ENCODE measurements around the gene CAAP1. TPM values are rescaled to one million over a fixed set of nuclear protein-coding genes. Genes with fewer than 3 reads are reported as not detected.

Gene CAAP1
- total RNA-seq, 1 donor from 2014 or later, result 16.7 TPM

- no peak for FAIRE-seq
Measured at GRCh38 chr9:26814799-26815198, 77.8 kb downstream of the CAAP1 start.

GRCh38 chr9:26813247-26813646 is 79.4 kb downstream of the CAAP1 start:
- Mint-ChIP-seq H3K36me3 (ENCODE audit: low read depth, unreplicated experiment) (peaks cover 2% of the 10 kb centered on the region), H3K27ac (ENCODE audit: unreplicated experiment) (no peak overlapping the region), H3K4me3 (ENCODE audit: unreplicated experiment) (no peak overlapping the region), H3K27me3 (ENCODE audit: low read depth, unreplicated experiment) (no peaks in the 10 kb centered on the region), H3K4me1 (ENCODE audit: low read depth, unreplicated experiment) (peaks cover 4% of the 10 kb centered on the region), H3K9me3 (ENCODE audit: unreplicated experiment) (peaks cover 2% of the 10 kb centered on the region)
- Histone ChIP-seq H3K36me3 (ENCODE audit: insufficient read depth, low read length) (no peaks in the 10 kb centered on the region), H3K4me3 (ENCODE audit: insufficient read depth, low read depth, low read length) (no peak overlapping the region), H3K79me2 (ENCODE audit: insufficient read depth, low read length) (no peaks in the 10 kb centered on the region), H3K9me3 (ENCODE audit: insufficient read depth, low read depth, low read length) (no peaks in the 10 kb centered on the region), H3K4me2 (ENCODE audit: low read length) (no peak overlapping the region), H3K4me1 (ENCODE audit: insufficient read depth, low read length) (no peaks in the 10 kb centered on the region), H4K20me1 (ENCODE audit: insufficient read depth, low read length) (no peaks in the 10 kb centered on the region), H3K27me3 (ENCODE audit: insufficient read depth, low read length) (no peaks in the 10 kb centered on the region), H2AFZ (ENCODE audit: low read depth, low read length) (no peak overlapping the region), H3K9ac (ENCODE audit: low read length) (no peak overlapping the region), H3K27ac (ENCODE audit: low read depth, low read length) (no peak overlapping the region)
- TF ChIP-seq EZH2 (IDR thresholded peaks at IDR 0.05; ENCODE audit: insufficient read depth, low read length), result no peak
- DNase-seq (ENCODE audit: low read depth), result peak; percentile 52
- no peak for FAIRE-seq

More at GRCh38 chr9:26814799-26815198, 77.8 kb downstream of the CAAP1 start:
- DNase-seq (ENCODE audit: low read depth), result no peak
- Mint-ChIP-seq H3K4me1 (ENCODE audit: low read depth, unreplicated experiment) (peaks cover 4% of the 10 kb centered on the region), H3K27ac (ENCODE audit: unreplicated experiment) (no peak overlapping the region), H3K9me3 (ENCODE audit: unreplicated experiment) (peaks cover 2% of the 10 kb centered on the region), H3K4me3 (ENCODE audit: unreplicated experiment) (no peak overlapping the region), H3K27me3 (ENCODE audit: low read depth, unreplicated experiment) (no peaks in the 10 kb centered on the region), H3K36me3 (ENCODE audit: low read depth, unreplicated experiment) (peaks cover 2% of the 10 kb centered on the region)
- Histone ChIP-seq H3K9ac (ENCODE audit: low read length) (no peak overlapping the region), H3K27ac (ENCODE audit: low read depth, low read length) (no peak overlapping the region), H4K20me1 (ENCODE audit: insufficient read depth, low read length) (no peaks in the 10 kb centered on the region), H3K36me3 (ENCODE audit: insufficient read depth, low read length) (no peaks in the 10 kb centered on the region), H3K4me3 (ENCODE audit: insufficient read depth, low read depth, low read length) (no peak overlapping the region), H3K27me3 (ENCODE audit: insufficient read depth, low read length) (no peaks in the 10 kb centered on the region), H3K4me1 (ENCODE audit: insufficient read depth, low read length) (no peaks in the 10 kb centered on the region), H3K4me2 (ENCODE audit: low read length) (no peak overlapping the region), H2AFZ (ENCODE audit: low read depth, low read length) (no peak overlapping the region), H3K9me3 (ENCODE audit: insufficient read depth, low read depth, low read length) (no peaks in the 10 kb centered on the region), H3K79me2 (ENCODE audit: insufficient read depth, low read length) (no peaks in the 10 kb centered on the region)
- TF ChIP-seq EZH2 (IDR thresholded peaks at IDR 0.05; ENCODE audit: insufficient read depth, low read length) (no peak), CTCF (IDR thresholded peaks at IDR 0.05; ENCODE audit: insufficient read depth, low read depth, low read length) (no peak)

GRCh38 chr9:26812217-26812616 is 80.4 kb downstream of the CAAP1 start:
- TF ChIP-seq CTCF (IDR thresholded peaks at IDR 0.05; ENCODE audit: insufficient read depth, low read depth, low read length), result no peak
- no peak for TF ChIP-seq EZH2 (IDR thresholded peaks at IDR 0.05; ENCODE audit: insufficient read depth, low read length)
- Histone ChIP-seq H3K4me2 (ENCODE audit: low read length) (no peak overlapping the region), H3K4me1 (ENCODE audit: insufficient read depth, low read length) (no peaks in the 10 kb centered on the region), H4K20me1 (ENCODE audit: insufficient read depth, low read length) (no peaks in the 10 kb centered on the region), H3K27me3 (ENCODE audit: insufficient read depth, low read length) (no peaks in the 10 kb centered on the region), H3K9ac (ENCODE audit: low read length) (no peak overlapping the region), H3K27ac (ENCODE audit: low read depth, low read length) (no peak overlapping the region), H3K79me2 (ENCODE audit: insufficient read depth, low read length) (no peaks in the 10 kb centered on the region), H3K4me3 (ENCODE audit: insufficient read depth, low read depth, low read length) (no peak overlapping the region), H3K9me3 (ENCODE audit: insufficient read depth, low read depth, low read length) (no peaks in the 10 kb centered on the region), H3K36me3 (ENCODE audit: insufficient read depth, low read length) (no peaks in the 10 kb centered on the region), H2AFZ (ENCODE audit: low read depth, low read length) (no peak overlapping the region)
- no peak for FAIRE-seq
- H3K27me3 Mint-ChIP-seq (ENCODE audit: low read depth, unreplicated experiment), result no peaks in the 10 kb centered on the region
- no peak overlapping the region for H3K27ac Mint-ChIP-seq (ENCODE audit: unreplicated experiment)
- H3K4me1 Mint-ChIP-seq (ENCODE audit: low read depth, unreplicated experiment), result peaks cover 4% of the 10 kb centered on the region
- no peak for DNase-seq (ENCODE audit: low read depth)
- H3K4me3 Mint-ChIP-seq (ENCODE audit: unreplicated experiment), result no peak overlapping the region
- H3K9me3 Mint-ChIP-seq (ENCODE audit: unreplicated experiment), result peaks cover 2% of the 10 kb centered on the region
- H3K36me3 Mint-ChIP-seq (ENCODE audit: low read depth, unreplicated experiment), result peaks cover 2% of the 10 kb centered on the region
